Measurements from ENCODE around the gene FREM1. TPM values are rescaled to one million over a fixed set of nuclear protein-coding genes. Genes with fewer than 3 reads are reported as not detected.

The FREM1 gene
- total and polyA plus RNA-seq, 10 of the 15 experiments (the other 5 are each of a cell fraction or from before 2014, with no cell fraction given) = 0.01 to 0.16 (median 0.08) TPM; not detected in 7

- Histone ChIP-seq H3K4me2 (ENCODE audit: control insufficient read depth, insufficient read depth) (peak overlapping the region; percentile 86), H4K20me1 (ENCODE audit: control insufficient read depth, insufficient read depth) (no peaks in the 10 kb centered on the region), H3K27me3 (replicated peaks in 1 of 2; ENCODE audit: control insufficient read depth in 2 of 2, insufficient read depth in 2 of 2, low read length in 1 of 2) (no peaks in the 10 kb centered on the region; a peak in 2 of 4 replicates), H3K9ac (ENCODE audit: control insufficient read depth, insufficient read depth, low read length) (peak overlapping the region; percentile 80), H3K9me3 (replicated peaks; ENCODE audit: control insufficient read depth, insufficient read depth, low read length) (no peaks in the 10 kb centered on the region; the same call in 2 of the 3 replicates), H3K36me3 (ENCODE audit: control insufficient read depth in 2 of 2, insufficient read depth in 2 of 2, low read length in 1 of 2) (no peaks in the 10 kb centered on the region), H2AFZ (ENCODE audit: control insufficient read depth, low read depth, low read length) (peak overlapping the region; percentile 89), H3K79me2 (ENCODE audit: control insufficient read depth, insufficient read depth, low read length) (peaks cover 33% of the 10 kb centered on the region), H3K4me1 (ENCODE audit: control insufficient read depth, insufficient read depth, low read length) (peaks cover 16% of the 10 kb centered on the region), H3K4me3 (peak overlapping the region; percentile 98), H3K27ac (ENCODE audit: control insufficient read depth, insufficient read depth) (peak overlapping the region; percentile 66)
- 3% methylated on average over 16 of the region's 35 CpGs for WGBS (ENCODE audit: insufficient coverage, insufficient replicate concordance, low lambda C conversion rate, missing lambda C conversion rate)
- in situ Hi-C loops (cut with MboI) = no loop called here
- RAD21 ChIA-PET (ENCODE audit: unreplicated experiment) = interaction anchor here (1.3 to 1.5 kb wide), 2 partner anchors 31 to 76 kb away, joined by 4 to 5 read pairs; no protein-coding TSS in a partner anchor
- BruUV-seq (replicated peaks) = no TSS peak
- FAIRE-seq (no peak), DNase-seq (ENCODE audit: low read depth, low spot score) (no peak), ATAC-seq (peak; percentile 60)
- TF ChIP-seq ZBTB11 (CRISPR knock-in tag; IDR thresholded peaks at IDR 0.05) = no peak
- intact Hi-C loops (cut with micrococcal nuclease; ENCODE audit: unreplicated experiment) = loop anchor here (5.0 kb wide), 1 partner anchor 375 kb away; no protein-coding TSS in a partner anchor
- POLR2A ChIA-PET = interaction anchor here (1.0 to 1.3 kb wide), 2 partner anchors 72 to 75 kb away, joined by 3 read pairs; no protein-coding TSS in a partner anchor
- SMC1A ChIA-PET (ENCODE audit: uncharacterized antibody, unreplicated experiment) = interaction anchor here (1.1 to 1.7 kb wide), 3 partner anchors 12 to 74 kb away, joined by 3 to 7 read pairs (median 6); no protein-coding TSS in a partner anchor
- CTCF ChIA-PET = interaction anchor here (0.7 to 2.6 kb wide), 6 partner anchors 18 to 76 kb away, joined by 3 to 7 read pairs (median 6); no protein-coding TSS in a partner anchor
Measured at GRCh38 chr9:14692470-14693250, 217.6 kb downstream of the FREM1 start.
